ENCODE measurements around the gene MYO16. TPM values are rescaled to one million over a fixed set of nuclear protein-coding genes. Genes with fewer than 3 reads are reported as not detected.
A peak's percentile ranks its signal among the peaks of the same experiment; 100 is the strongest.

MYO16 gene
- total RNA-seq, 2 experiments from 2014 or later: not detected

GRCh38 chr13:109154546-109154945 is 525.1 kb downstream of the MYO16 start:
- Mint-ChIP-seq H3K36me3 (ENCODE audit: low read depth) (no peaks in the 10 kb centered on the region), H3K9me3 (ENCODE audit: low read depth) (no peaks in the 10 kb centered on the region)

GRCh38 chr13:109154966-109155761 is 525.8 kb downstream of the MYO16 start:
- H3K4me1 Mint-ChIP-seq: no peaks in the 10 kb centered on the region
- no peak overlapping the region for H3K27ac Mint-ChIP-seq
- H3K4me3 Mint-ChIP-seq: no peak overlapping the region
- H3K27me3 Mint-ChIP-seq: peaks cover 19% of the 10 kb centered on the region
- POLR2A ChIA-PET: no interaction called here
- ATAC-seq (no peak), DNase-seq (no peak)
- H3K36me3 Mint-ChIP-seq (ENCODE audit: low read depth): no peaks in the 10 kb centered on the region
- intact Hi-C loops (cut with DNase I, micrococcal nuclease): no loop called here
- CTCF ChIA-PET: no interaction called here
- H3K9me3 Mint-ChIP-seq (ENCODE audit: low read depth): no peaks in the 10 kb centered on the region

More at GRCh38 chr13:109154546-109154945, 525.1 kb downstream of the MYO16 start:
- ATAC-seq: no peak
- no peaks in the 10 kb centered on the region for H3K4me1 Mint-ChIP-seq
- H3K27me3 Mint-ChIP-seq: peaks cover 19% of the 10 kb centered on the region
- H3K27ac Mint-ChIP-seq: no peak overlapping the region
- H3K4me3 Mint-ChIP-seq: no peak overlapping the region
- CTCF ChIA-PET: no interaction called here
- DNase-seq: no peak
- POLR2A ChIA-PET: no interaction called here
- intact Hi-C loops (cut with DNase I, micrococcal nuclease): no loop called here

- Mint-ChIP-seq H3K36me3 (ENCODE audit: low read depth) (no peaks in the 10 kb centered on the region), H3K4me3 (no peak overlapping the region), H3K27ac (no peak overlapping the region), H3K9me3 (ENCODE audit: low read depth) (no peaks in the 10 kb centered on the region), H3K27me3 (peaks cover 24% of the 10 kb centered on the region), H3K4me1 (no peaks in the 10 kb centered on the region)
- intact Hi-C loops (cut with DNase I, micrococcal nuclease): no loop called here
- POLR2A ChIA-PET: no interaction called here
- CTCF ChIA-PET: interaction anchor here (0.8 kb wide), 1 partner anchor 269 kb away, joined by 3 read pairs; no protein-coding TSS in a partner anchor
- ATAC-seq (no peak), DNase-seq (no peak)
Observed at GRCh38 chr13:109156181-109156935, 526.9 kb downstream of the MYO16 start.

- ATAC-seq (no peak), DNase-seq (no peak)
- Mint-ChIP-seq H3K27ac (no peak overlapping the region), H3K4me3 (no peak overlapping the region), H3K36me3 (ENCODE audit: low read depth) (no peaks in the 10 kb centered on the region), H3K9me3 (ENCODE audit: low read depth) (no peaks in the 10 kb centered on the region), H3K27me3 (peaks cover 25% of the 10 kb centered on the region), H3K4me1 (peaks cover under 1% of the 10 kb centered on the region)
- intact Hi-C loops (cut with DNase I, micrococcal nuclease): no loop called here
- CTCF ChIA-PET: interaction anchor here (0.8 kb wide), 1 partner anchor 269 kb away, joined by 3 read pairs; no protein-coding TSS in a partner anchor
- POLR2A ChIA-PET: no interaction called here
Observed at GRCh38 chr13:109157275-109157674, 527.9 kb downstream of the MYO16 start.

DNA sequence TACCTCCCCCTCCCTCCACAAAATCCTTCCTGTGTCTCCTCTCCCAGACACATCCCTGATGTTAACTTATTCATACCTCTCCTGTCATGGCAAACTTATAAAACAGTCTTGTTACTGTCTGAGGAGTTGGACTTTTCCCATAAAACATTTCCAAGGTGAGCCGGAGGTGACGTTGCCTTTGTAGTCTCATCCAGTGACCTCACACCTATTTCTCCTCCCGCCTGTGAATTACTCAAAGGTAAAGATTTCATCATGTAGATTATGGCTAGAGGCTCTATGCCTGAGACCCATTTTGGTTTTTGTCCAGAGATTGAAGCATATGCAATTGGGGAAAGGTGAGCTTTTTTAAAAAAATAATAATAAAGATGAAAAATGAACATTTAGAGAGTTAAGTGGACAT is 529.0 kb downstream of the MYO16 start:
- H3K9me3 Mint-ChIP-seq (ENCODE audit: low read depth): no peaks in the 10 kb centered on the region
- intact Hi-C loops (cut with DNase I, micrococcal nuclease): no loop called here
- H3K27me3 Mint-ChIP-seq: peaks cover 28% of the 10 kb centered on the region
- H3K4me3 Mint-ChIP-seq: no peak overlapping the region
- no peak overlapping the region for H3K27ac Mint-ChIP-seq
- peaks cover 8% of the 10 kb centered on the region for H3K4me1 Mint-ChIP-seq
- CTCF ChIA-PET: no interaction called here
- POLR2A ChIA-PET: no interaction called here
- DNase-seq (no peak), ATAC-seq (no peak)
- no peaks in the 10 kb centered on the region for H3K36me3 Mint-ChIP-seq (ENCODE audit: low read depth)

DNA sequence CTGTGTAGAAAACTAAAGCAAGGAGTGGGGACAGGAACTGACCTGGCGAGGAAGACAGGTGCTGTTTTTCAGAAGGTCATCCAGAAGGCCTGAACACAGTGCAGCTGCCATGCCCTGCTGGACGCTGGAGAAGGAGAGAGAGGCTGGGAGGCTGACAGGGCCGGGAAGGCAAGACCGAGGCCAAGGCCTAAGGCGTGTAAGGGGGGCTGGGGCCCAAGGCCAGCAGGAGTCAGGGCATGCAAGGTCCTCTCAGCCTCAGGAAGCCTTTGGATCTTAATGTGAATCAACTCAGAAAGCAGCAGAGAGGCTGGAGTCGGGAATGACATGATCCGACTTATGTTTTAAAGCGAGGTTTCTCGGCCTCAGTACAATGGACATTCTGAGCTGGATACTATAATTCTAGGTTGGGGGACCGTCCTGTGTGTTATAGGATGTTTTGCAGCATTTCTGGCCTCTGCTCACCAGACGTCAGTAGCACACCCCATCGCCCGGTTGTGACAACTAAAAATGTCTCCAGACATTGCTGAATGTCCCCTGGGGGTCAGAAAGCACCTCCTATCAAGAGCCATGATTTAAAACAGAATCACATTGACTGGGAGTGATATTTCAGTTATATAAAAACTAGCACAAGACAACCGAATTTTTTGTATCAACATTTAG is 530.4 kb downstream of the MYO16 start:
- peaks cover 32% of the 10 kb centered on the region for H3K27me3 Mint-ChIP-seq

GRCh38 chr13:109160357-109160756 is 530.9 kb downstream of the MYO16 start:
- DNase-seq (no peak), ATAC-seq (no peak)
- H3K27me3 Mint-ChIP-seq: peaks cover 28% of the 10 kb centered on the region
- H3K4me1 Mint-ChIP-seq: peaks cover 8% of the 10 kb centered on the region
- intact Hi-C loops (cut with DNase I, micrococcal nuclease): loop anchor here in 1 of 2 experiments (5.0 kb wide), 1 partner anchor 977 kb away; no protein-coding TSS in a partner anchor
- H3K9me3 Mint-ChIP-seq (ENCODE audit: low read depth): no peaks in the 10 kb centered on the region
- ChIA-PET POLR2A (no interaction called here), CTCF (no interaction called here)
- H3K4me3 Mint-ChIP-seq: no peak overlapping the region
- H3K27ac Mint-ChIP-seq: no peak overlapping the region
- H3K36me3 Mint-ChIP-seq (ENCODE audit: low read depth): no peaks in the 10 kb centered on the region

More for the DNA sequence above, 530.4 kb downstream of the MYO16 start:
- intact Hi-C loops (cut with DNase I, micrococcal nuclease): loop anchor here in 1 of 2 experiments (5.0 kb wide), 1 partner anchor 978 kb away; no protein-coding TSS in a partner anchor
- ATAC-seq (no peak), DNase-seq (no peak)
- Mint-ChIP-seq H3K27ac (no peak overlapping the region), H3K4me3 (no peak overlapping the region), H3K9me3 (ENCODE audit: low read depth) (no peaks in the 10 kb centered on the region), H3K36me3 (ENCODE audit: low read depth) (no peaks in the 10 kb centered on the region), H3K4me1 (peaks cover 8% of the 10 kb centered on the region)
- POLR2A ChIA-PET: no interaction called here
- CTCF ChIA-PET: no interaction called here

GRCh38 chr13:109160887-109161669 is 531.7 kb downstream of the MYO16 start:
- Mint-ChIP-seq H3K9me3 (ENCODE audit: low read depth) (no peaks in the 10 kb centered on the region), H3K36me3 (ENCODE audit: low read depth) (no peaks in the 10 kb centered on the region), H3K4me1 (peaks cover 8% of the 10 kb centered on the region), H3K4me3 (no peak overlapping the region), H3K27ac (no peak overlapping the region), H3K27me3 (peaks cover 25% of the 10 kb centered on the region)
- no peak for DNase-seq
- CTCF ChIA-PET: no interaction called here
- POLR2A ChIA-PET: no interaction called here
- ATAC-seq: no peak
- intact Hi-C loops (cut with DNase I, micrococcal nuclease): loop anchor here in 1 of 2 experiments (5.0 kb wide), 1 partner anchor 976 kb away; no protein-coding TSS in a partner anchor

DNA sequence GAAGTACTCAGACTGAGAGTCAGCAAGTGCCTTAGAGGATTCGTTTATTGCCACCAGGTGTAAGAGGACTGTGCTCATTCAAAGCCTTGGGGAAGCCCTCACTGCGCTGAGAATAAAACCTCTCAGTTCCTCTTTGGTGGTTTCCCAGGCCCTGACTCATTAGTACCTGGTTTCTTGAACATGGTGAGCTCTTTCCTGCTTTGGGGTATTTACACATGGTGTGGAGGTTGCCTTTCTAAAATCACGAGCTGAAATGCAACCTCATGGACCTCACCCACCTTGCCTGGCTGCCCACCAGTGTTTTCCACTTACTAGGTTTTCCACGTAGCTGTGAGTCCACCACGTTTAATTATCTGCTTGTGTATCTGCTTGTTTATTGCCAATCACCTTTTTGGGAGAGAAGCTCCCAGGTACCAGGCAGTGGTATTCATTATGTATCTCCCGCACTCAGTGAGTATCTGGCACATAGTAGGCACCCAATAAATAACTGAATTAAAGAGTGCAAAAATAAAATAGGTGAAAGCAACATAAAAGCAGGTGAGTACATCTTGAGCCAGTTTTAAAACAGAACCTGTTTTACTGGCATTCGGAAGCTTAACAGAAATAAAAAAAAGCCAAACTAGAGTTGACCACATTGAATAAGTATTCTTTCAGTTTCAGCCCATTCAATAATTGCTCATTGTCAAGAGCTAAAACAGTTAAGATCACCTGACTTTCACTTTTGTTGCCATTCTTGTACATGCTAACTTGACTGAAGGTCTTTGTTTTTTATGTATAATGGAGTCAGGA is 533.0 kb downstream of the MYO16 start:
- ChIA-PET CTCF (interaction anchor here (0.6 kb wide), 2 partner anchors 33 to 1005 kb away, joined by 3 read pairs; no protein-coding TSS in a partner anchor), POLR2A (no interaction called here)
- DNase-seq: peak; percentile 74
- Mint-ChIP-seq H3K4me1 (peaks cover 8% of the 10 kb centered on the region), H3K27me3 (peaks cover 19% of the 10 kb centered on the region), H3K27ac (no peak overlapping the region), H3K36me3 (ENCODE audit: low read depth) (no peaks in the 10 kb centered on the region), H3K4me3 (no peak overlapping the region), H3K9me3 (ENCODE audit: low read depth) (no peaks in the 10 kb centered on the region)
- ATAC-seq: peak; percentile 98
- intact Hi-C loops (cut with DNase I, micrococcal nuclease): loop anchor here in 1 of 2 experiments (1.0 to 5.0 kb wide), 2 partner anchors 624 to 975 kb away; partner anchors contain the start of gene IRS2

DNA sequence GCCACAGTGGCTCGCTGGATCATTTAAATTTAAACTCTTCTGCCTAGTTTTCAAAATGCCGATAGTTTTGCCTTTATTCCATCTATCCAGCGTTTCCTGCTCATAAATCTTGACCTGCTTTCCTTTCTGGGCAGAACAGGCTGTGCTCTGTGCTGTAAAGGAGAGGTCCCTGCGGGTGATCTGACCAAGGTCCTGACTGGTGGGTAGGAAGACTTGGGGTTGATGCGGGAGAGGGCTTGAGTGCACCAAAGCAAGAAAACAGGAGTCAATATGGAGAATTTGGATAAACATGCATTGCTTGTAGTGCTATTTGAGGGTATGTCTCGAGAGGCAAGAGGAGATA is 533.6 kb downstream of the MYO16 start:
- H3K9me3 Mint-ChIP-seq (ENCODE audit: low read depth): no peaks in the 10 kb centered on the region
- peaks cover 8% of the 10 kb centered on the region for H3K4me1 Mint-ChIP-seq
- no peak for ATAC-seq
- DNase-seq: no peak
- ChIA-PET CTCF (interaction anchor here (0.6 kb wide), 1 partner anchor 34 kb away, joined by 3 read pairs; no protein-coding TSS in a partner anchor), POLR2A (no interaction called here)
- peaks cover 18% of the 10 kb centered on the region for H3K27me3 Mint-ChIP-seq
- no peaks in the 10 kb centered on the region for H3K36me3 Mint-ChIP-seq (ENCODE audit: low read depth)
- no peak overlapping the region for H3K27ac Mint-ChIP-seq
- H3K4me3 Mint-ChIP-seq: no peak overlapping the region
- intact Hi-C loops (cut with DNase I, micrococcal nuclease): loop anchor here in 1 of 2 experiments (5.0 kb wide), 1 partner anchor 974 kb away; no protein-coding TSS in a partner anchor

Data from activated CD4-positive, alpha-beta T cell treated with anti-CD3 and anti-CD28 coated beads for 36 hours (primary cell).